Effector memory CD8-positive, alpha-beta T cell (primary cell): ENCODE results near the gene KMT5B.
"Not testable (repeated sequence)": the region's sequence is repeated elsewhere in the genome, so short reads cannot be mapped to it uniquely, and the experiment has no call there.

Experiments used
- ATAC-seq: fragments of 150-1000 bp; cut with Tn5 transposase; replicated peaks from 2 replicates; pipeline ENCODE4 v1.10.0; 2021; ENCODE audit warnings: mild to moderate bottlenecking, moderate library complexity
- DNase-seq, 3 experiments: peaks; one replicate each; pipeline ENCODE4 v3.0.0; 2021
- H3K27ac Mint-ChIP-seq, 2 donors: one replicate each; pipeline ENCODE4 v1.8.0; 2022; ENCODE audit warnings: mild to moderate bottlenecking in 2 of 2, mixed read lengths in 2 of 2, moderate library complexity in 2 of 2
- H3K27me3 Mint-ChIP-seq, 2 donors: one replicate each; pipeline ENCODE4 v1.8.0; 2022; ENCODE audit warnings: mixed read lengths in 2 of 2
- H3K36me3 Mint-ChIP-seq: one replicate; pipeline ENCODE4 v1.8.0; 2022; ENCODE audit warnings: mild to moderate bottlenecking, moderate library complexity, mixed read lengths; ENCODE audit not compliant: insufficient read depth
- H3K4me1 Mint-ChIP-seq, 2 donors: one replicate each; pipeline ENCODE4 v1.8.0; 2022; ENCODE audit warnings: low read depth in 2 of 2, mixed read lengths in 2 of 2
- H3K4me3 Mint-ChIP-seq, 2 donors: one replicate each; pipeline ENCODE4 v1.8.0; 2022; ENCODE audit warnings: mild to moderate bottlenecking in 2 of 2, mixed read lengths in 2 of 2, moderate library complexity in 2 of 2
- H3K9me3 Mint-ChIP-seq, 2 donors: one replicate each; pipeline ENCODE4 v1.8.0; 2022; ENCODE audit warnings: mixed read lengths in 2 of 2

The KMT5B gene

DNA sequence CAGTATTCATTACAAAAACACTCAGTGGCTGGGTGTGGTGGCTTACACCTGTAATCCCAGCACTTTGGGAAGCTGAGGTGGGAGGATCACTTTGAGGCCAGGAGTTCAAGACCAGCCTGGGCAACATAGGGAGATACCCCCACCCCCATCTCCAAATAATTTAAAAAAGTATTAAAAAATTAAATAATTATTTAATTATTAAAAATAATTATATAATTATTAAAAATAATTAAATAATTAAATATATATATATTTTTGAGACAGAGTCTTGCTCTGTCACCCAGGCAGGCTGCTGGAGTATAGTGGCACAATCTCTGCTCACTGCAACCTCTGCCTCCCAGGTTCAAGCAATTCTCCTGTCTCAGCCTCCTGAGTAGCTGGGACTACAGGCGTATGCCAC is 30.8 kb upstream of the KMT5B start:
- ATAC-seq, DNase-seq, H3K36me3 Mint-ChIP-seq, H3K27ac Mint-ChIP-seq, H3K4me1 Mint-ChIP-seq, H3K4me3 Mint-ChIP-seq, H3K9me3 Mint-ChIP-seq: not testable (repeated sequence)
- peaks cover 0 to 13% of the 10 kb centered on the region in 2 donors for H3K27me3 Mint-ChIP-seq

DNA sequence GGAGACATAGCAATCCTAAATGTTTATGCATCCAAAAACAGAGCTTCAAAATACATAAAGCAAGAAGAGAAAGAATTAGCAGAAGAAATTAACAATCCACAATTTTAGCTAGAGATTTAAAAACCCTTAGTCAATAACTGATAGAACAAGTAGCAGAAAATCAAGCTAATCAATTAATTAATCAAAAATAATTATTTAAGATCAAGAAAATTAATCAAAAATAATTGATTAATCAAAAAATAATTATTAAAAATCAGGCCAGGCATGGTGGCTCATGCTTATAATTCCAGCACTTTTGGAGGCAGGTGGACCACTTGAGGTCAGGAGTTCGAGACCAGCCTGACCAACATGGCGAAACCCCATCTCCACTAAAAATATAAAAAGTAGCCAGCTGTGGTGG is 29.5 kb upstream of the KMT5B start:
- Mint-ChIP-seq H3K27ac (no peak overlapping the region), H3K27me3 (peaks cover 3 to 18% of the 10 kb centered on the region in 2 donors), H3K36me3 (peaks cover under 1% of the 10 kb centered on the region), H3K4me1 (no peaks in the 10 kb centered on the region), H3K4me3 (no peak overlapping the region), H3K9me3 (no peaks in the 10 kb centered on the region)
- DNase-seq = no peak
- no peak for ATAC-seq

- Mint-ChIP-seq H3K27me3 (peaks cover 18 to 19% of the 10 kb centered on the region in 2 donors), H3K4me3 (no peak overlapping the region), H3K36me3 (no peaks in the 10 kb centered on the region), H3K27ac (no peak overlapping the region), H3K4me1 (no peaks in the 10 kb centered on the region), H3K9me3 (peaks cover 0 to 6% of the 10 kb centered on the region in 2 donors)
- ATAC-seq (no peak), DNase-seq (no peak)
Measured at GRCh38 chr11:68231621-68232020, 18.5 kb upstream of the KMT5B start.

GRCh38 chr11:68229601-68230000 is 16.5 kb upstream of the KMT5B start:
- peaks cover 17 to 26% of the 10 kb centered on the region in 2 donors for H3K27me3 Mint-ChIP-seq
- no peak overlapping the region for H3K27ac Mint-ChIP-seq
- H3K4me3 Mint-ChIP-seq = no peak overlapping the region
- ATAC-seq (no peak), DNase-seq (no peak)
- H3K9me3 Mint-ChIP-seq = peaks cover 0 to 6% of the 10 kb centered on the region in 2 donors
- H3K36me3 Mint-ChIP-seq = no peaks in the 10 kb centered on the region
- H3K4me1 Mint-ChIP-seq = no peaks in the 10 kb centered on the region

DNA sequence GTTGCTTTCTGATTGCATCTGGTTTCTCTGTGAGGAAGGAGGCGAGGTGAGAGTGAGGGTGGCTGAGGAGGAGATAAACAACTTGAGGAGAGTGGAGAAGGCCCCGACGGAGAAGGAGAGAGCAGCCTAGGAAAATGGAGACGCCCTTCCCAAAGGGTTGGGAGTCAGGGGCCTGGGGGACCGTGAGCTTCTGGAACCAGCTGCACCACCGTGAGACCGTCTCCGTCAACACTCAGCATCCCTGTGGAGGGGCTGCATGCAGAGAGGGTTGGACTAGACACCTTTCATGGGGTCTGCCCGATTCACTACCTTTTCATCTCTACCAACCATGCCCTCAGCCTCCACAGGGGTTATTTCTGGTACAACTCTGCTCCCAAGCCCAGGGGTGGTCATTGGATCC is 13.3 kb upstream of the KMT5B start:
- DNase-seq = no peak
- peaks cover 14 to 26% of the 10 kb centered on the region in 2 donors for H3K27me3 Mint-ChIP-seq
- H3K27ac Mint-ChIP-seq = no peak overlapping the region

DNA sequence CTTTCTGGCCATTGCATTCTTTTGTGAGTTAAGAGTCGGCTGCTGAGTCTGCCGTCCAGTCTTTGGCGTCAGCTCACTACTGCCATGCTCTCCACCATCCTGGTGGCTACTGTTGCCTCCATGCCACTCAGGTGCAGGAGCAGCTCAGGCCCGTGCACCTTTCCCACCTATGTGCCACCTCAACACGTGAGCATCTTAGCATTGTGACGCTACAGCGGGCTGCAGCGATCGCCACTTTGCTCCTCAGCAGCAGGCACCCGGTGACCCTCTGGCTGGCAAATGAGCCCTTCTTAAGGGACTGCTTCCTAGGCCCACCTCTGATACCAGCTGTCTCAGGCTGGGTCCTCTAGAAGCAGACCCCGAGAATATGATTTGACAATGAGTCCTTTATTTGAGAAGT is 11.5 kb upstream of the KMT5B start:
- H3K27ac Mint-ChIP-seq = no peak overlapping the region
- H3K4me1 Mint-ChIP-seq = no peaks in the 10 kb centered on the region
- H3K4me3 Mint-ChIP-seq = no peak overlapping the region
- DNase-seq = no peak
- peaks cover 17 to 26% of the 10 kb centered on the region in 2 donors for H3K27me3 Mint-ChIP-seq
- H3K36me3 Mint-ChIP-seq = no peaks in the 10 kb centered on the region
- H3K9me3 Mint-ChIP-seq = peaks cover 0 to 6% of the 10 kb centered on the region in 2 donors
- no peak for ATAC-seq

More for the DNA sequence above, 13.3 kb upstream of the KMT5B start:
- Mint-ChIP-seq H3K36me3 (no peaks in the 10 kb centered on the region), H3K9me3 (peaks cover 0 to 6% of the 10 kb centered on the region in 2 donors), H3K4me1 (no peaks in the 10 kb centered on the region), H3K4me3 (no peak overlapping the region)
- no peak for ATAC-seq

- Mint-ChIP-seq H3K27ac (no peak overlapping the region), H3K4me3 (no peak overlapping the region), H3K9me3 (no peaks in the 10 kb centered on the region), H3K27me3 (peaks cover 19 to 26% of the 10 kb centered on the region in 2 donors), H3K36me3 (no peaks in the 10 kb centered on the region), H3K4me1 (no peaks in the 10 kb centered on the region)
- DNase-seq = no peak
- ATAC-seq = no peak
Measured at GRCh38 chr11:68223275-68223674, 10.2 kb upstream of the KMT5B start.

DNA sequence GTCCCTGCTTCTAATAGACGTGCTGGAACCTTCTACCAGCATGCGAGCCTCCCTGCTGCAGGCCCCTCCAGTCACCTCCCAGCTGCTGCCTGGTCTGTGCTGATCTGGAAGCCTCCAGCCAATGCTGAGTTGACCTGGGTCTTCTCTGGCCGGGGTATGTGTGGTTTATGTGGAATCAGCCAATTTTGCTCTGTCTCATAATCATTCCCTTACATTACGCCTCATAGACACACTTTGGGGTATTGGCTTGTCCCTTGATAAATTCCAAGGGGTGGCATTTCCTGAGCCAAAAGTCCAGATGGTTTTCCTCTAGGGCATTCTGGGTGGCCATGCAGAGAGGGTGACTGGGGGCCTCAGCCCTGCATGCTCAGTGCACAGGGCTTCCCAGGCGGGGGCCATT is 8.3 kb upstream of the KMT5B start:
- peaks cover 2% of the 10 kb centered on the region for H3K36me3 Mint-ChIP-seq
- H3K27ac Mint-ChIP-seq = peak overlapping the region in 1 of 2 donors; percentile 13
- no peaks in the 10 kb centered on the region for H3K4me1 Mint-ChIP-seq
- DNase-seq (no peak), ATAC-seq (no peak)
- no peak overlapping the region for H3K4me3 Mint-ChIP-seq
- no peaks in the 10 kb centered on the region for H3K9me3 Mint-ChIP-seq
- H3K27me3 Mint-ChIP-seq = peaks cover 19 to 25% of the 10 kb centered on the region in 2 donors

GRCh38 chr11:68216171-68216938 is 3.3 kb upstream of the KMT5B start:
- DNase-seq = no peak
- Mint-ChIP-seq H3K4me3 (no peak overlapping the region), H3K36me3 (peaks cover 40% of the 10 kb centered on the region), H3K4me1 (peaks cover 20 to 23% of the 10 kb centered on the region in 2 donors), H3K27me3 (peaks cover 11 to 14% of the 10 kb centered on the region in 2 donors), H3K9me3 (no peaks in the 10 kb centered on the region), H3K27ac (no peak overlapping the region)
- no peak for ATAC-seq

DNA sequence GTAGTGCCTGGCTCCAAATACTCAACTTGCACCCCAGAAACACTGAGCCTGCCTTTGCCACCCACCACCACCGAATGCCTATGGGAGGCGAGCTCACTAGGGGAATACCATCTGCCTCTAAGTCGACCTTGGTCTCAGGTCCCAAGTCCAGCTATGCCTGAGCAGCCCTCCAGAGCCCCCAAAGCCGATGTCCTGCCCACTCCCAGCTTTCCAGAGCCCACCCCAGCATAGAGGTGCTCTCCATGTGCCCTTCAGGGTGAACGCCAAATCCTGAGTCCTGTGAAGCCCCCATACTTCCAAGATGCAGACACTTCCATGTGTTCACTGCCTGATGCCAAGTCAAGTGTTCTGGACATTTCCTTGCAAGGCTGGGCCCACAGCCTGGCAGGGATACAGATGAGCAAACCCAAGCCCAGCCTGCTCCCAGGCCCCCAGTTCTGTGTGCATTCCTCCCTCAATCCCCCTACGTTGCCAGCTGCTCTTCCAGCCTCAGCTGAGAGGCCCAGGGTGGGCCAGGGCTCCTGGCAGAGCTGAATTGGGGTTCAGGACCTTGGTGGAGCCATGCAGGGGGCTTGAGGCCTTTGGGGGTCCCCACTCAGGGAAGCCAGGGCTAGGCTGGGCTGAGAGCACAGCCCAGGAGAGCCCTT is 2.6 kb upstream of the KMT5B start:
- H3K27me3 Mint-ChIP-seq = peaks cover 11 to 14% of the 10 kb centered on the region in 2 donors
- DNase-seq (no peak), ATAC-seq (no peak)
- H3K4me3 Mint-ChIP-seq = peak overlapping the region; percentile 83 to 98
- peaks cover 42% of the 10 kb centered on the region for H3K36me3 Mint-ChIP-seq
- peak overlapping the region in 1 of 2 donors; percentile 69 for H3K27ac Mint-ChIP-seq
- H3K4me1 Mint-ChIP-seq = peaks cover 24 to 30% of the 10 kb centered on the region in 2 donors
- H3K9me3 Mint-ChIP-seq = no peaks in the 10 kb centered on the region

DNA sequence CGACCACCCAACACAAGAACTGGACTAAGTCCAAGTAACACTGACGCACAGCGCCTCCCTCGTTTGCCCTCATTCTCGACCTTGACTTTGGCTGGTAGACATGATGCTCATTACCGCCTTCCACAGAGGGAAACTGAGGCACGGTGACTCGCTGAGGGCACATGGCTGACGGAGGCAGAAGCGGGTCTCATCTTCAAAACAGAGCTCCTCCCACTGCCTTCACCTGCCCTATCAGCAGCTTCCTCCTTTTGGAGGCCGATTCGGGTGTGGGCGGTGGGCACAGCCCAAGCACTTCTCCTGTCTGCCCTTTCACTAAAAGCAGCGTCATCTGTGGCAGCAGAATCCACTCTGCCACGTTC is 2.0 kb upstream of the KMT5B start:
- H3K27ac Mint-ChIP-seq = peak overlapping the region; percentile 35 to 69
- DNase-seq (no peak), ATAC-seq (no peak)
- H3K36me3 Mint-ChIP-seq = peaks cover 42% of the 10 kb centered on the region
- H3K9me3 Mint-ChIP-seq = no peaks in the 10 kb centered on the region
- peaks cover 28 to 36% of the 10 kb centered on the region in 2 donors for H3K4me1 Mint-ChIP-seq
- peaks cover 11 to 14% of the 10 kb centered on the region in 2 donors for H3K27me3 Mint-ChIP-seq
- H3K4me3 Mint-ChIP-seq = peak overlapping the region; percentile 83 to 98

DNA sequence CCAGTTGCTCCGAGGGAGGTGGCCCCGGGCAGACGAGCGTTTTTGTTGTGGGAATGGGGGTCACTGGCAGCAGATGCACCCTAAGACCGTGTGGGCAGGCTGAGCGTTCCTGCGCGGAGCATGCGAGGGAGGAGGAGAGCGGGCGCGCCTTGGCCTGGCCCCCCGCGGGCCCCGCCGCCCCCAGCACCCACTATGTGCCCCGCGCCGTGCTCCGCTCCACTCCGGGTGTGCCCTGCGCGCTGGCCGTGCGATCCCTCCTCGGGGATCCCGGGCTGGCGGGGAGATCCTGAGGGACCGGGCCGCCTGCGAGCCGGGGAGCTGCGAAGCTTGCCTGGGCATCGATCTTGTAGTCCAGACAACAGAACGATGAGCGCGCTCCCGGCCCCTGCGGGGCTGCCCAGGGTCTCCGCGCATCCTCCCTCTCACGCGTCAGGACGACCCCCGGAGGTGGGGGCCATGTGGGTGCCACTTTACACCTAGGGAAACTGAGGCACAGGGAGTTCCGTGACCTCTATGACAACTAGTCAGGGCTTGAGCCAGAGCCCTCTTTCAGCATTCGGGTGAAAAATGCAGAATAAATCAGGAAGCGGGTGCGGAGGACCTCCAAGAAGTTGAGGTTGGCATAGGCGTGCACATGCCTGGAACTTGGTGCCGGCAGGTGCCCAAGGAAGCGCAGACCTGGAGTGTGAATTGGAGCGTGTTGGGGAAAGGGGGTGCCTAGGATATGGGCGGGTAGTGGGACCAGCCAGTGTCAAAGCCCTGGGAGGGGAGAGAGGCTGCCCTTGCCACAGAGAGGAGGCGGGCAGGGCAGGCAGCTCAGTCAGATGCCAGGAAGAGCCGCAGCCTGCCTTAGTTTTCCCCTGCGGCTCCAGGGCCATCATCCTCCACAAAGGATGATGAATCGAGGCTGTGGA is 1.3 kb upstream of the KMT5B start:
- Mint-ChIP-seq H3K27ac (peak overlapping the region; percentile 35 to 69), H3K36me3 (peaks cover 42% of the 10 kb centered on the region), H3K4me1 (peaks cover 32 to 42% of the 10 kb centered on the region in 2 donors), H3K27me3 (peaks cover 6 to 14% of the 10 kb centered on the region in 2 donors), H3K9me3 (no peaks in the 10 kb centered on the region), H3K4me3 (peak overlapping the region; percentile 83 to 98)
- DNase-seq (peak in 1 of 3 experiments; percentile 14), ATAC-seq (no peak)

GRCh38 chr11:68213555-68214172 is 568 bp upstream of the KMT5B start:
- ATAC-seq (peak; percentile 53), DNase-seq (peak; percentile 72 to 84 (median 74))
- Mint-ChIP-seq H3K36me3 (peaks cover 42% of the 10 kb centered on the region), H3K9me3 (no peaks in the 10 kb centered on the region), H3K27me3 (peaks cover 6 to 14% of the 10 kb centered on the region in 2 donors), H3K4me3 (peak overlapping the region; percentile 83 to 98), H3K27ac (peak overlapping the region; percentile 25 to 69), H3K4me1 (peaks cover 36 to 48% of the 10 kb centered on the region in 2 donors)
